HG02798 (cell line): ENCODE measurements around the gene URM1.
"Not testable (repeated sequence)": the region's sequence is repeated elsewhere in the genome, so short reads cannot be mapped to it uniquely, and the experiment has no call there.

ENCODE experiments used
- ATAC-seq: cut with Tn5 transposase; IDR thresholded peaks from one replicate; pipeline ENCODE4 v1.9.1; 2021; ENCODE audit warnings: mild to moderate bottlenecking; ENCODE audit not compliant: unreplicated experiment, poor library complexity

URM1 gene

DNA sequence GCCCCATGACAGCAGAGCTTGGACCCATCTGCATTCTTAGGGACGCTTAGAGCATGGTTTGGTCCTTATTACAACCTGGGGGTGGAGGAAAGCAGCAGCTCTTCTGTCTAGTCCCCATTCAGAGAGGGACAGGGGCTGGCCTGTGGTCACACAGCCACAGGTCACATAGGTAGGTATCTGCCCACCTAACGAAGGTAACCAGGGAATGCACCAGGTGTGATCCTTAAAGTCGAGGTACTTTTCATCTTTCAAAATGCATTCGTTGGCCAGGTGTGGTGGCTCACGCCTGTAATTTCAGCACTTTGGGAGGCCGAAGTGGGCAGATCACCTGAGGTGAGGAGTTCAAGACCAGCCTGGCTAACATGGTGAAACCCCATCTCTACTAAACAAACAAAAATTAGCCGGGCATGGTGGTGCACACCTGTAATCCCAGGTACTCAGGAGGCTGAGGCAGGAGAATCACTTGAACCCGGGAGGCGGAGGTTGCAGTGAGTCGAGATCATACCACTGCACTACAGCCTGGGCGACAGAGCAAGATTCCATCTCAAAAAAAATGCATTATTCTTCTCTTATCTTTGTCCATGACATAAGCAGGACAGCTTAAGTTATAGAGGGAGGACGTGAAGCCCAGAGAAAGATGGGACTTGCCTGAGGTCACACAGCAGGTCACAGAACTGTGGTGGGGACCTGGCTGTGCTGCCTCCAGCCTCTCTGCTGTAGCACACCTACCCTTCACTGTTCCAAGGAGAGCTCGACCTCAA is 51.0 kb downstream of the URM1 start:
- not testable (repeated sequence) for ATAC-seq

DNA sequence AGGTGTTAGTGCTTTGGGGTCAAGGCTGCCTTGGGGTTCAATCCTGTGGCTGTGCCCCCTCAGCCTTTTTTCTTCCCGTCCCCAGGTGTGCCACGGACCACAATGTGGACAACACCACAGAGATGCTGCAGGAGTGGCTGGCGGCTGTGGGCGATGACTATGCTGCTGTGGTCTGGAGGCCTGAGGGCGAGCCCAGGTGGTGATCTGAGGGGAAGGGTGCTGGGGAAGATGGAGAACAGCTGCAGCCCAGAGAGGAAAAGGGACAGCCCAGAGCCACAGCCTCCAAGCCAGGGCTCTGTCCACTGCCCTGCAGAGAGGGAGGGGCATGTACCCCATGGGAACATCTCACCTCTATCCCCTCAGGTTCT is 51.6 kb downstream of the URM1 start:
- no peak for ATAC-seq

DNA sequence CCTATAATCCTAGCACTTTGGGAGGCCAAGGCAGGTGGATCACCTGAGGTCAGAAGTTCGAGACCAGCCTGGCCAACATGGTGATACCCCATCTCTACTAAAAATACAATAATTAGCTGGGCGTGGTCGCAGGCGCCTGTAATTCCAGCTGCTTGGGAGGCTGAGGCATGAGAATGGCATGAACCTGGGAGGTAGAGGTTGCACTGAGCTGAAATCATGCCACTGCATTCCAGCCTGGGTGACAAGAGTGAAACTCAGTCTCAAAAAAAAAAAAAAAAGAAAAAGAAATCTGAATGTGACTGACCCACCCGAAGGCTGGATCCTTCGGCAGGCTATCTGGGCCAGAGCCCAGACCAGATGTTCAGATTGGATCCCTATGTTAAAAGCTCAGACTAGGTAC is 52.2 kb downstream of the URM1 start:
- ATAC-seq = not testable (repeated sequence)

DNA sequence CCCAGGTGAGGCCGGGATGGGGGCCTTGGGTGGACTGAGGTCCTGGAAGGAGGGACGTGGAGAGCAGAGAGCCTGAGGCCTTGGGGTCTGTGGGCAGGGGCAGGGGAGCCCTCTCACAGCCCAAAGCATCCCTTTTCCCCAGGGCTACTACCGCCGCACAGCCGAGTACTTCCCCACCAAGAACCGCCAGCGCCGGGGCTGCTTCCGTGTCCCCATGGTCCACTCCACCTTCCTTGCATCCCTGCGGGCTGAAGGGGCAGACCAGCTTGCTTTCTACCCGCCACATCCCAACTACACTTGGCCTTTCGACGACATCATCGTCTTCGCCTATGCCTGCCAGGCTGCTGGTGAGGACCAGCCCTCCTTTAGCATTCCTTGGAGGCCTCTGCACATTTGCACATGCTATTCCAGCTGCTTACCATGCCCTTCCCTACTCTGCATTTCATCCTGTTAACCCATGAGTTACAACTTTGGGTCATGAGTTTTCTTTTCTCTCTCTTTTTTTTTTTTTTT is 53.1 kb downstream of the URM1 start:
- no peak for ATAC-seq

DNA sequence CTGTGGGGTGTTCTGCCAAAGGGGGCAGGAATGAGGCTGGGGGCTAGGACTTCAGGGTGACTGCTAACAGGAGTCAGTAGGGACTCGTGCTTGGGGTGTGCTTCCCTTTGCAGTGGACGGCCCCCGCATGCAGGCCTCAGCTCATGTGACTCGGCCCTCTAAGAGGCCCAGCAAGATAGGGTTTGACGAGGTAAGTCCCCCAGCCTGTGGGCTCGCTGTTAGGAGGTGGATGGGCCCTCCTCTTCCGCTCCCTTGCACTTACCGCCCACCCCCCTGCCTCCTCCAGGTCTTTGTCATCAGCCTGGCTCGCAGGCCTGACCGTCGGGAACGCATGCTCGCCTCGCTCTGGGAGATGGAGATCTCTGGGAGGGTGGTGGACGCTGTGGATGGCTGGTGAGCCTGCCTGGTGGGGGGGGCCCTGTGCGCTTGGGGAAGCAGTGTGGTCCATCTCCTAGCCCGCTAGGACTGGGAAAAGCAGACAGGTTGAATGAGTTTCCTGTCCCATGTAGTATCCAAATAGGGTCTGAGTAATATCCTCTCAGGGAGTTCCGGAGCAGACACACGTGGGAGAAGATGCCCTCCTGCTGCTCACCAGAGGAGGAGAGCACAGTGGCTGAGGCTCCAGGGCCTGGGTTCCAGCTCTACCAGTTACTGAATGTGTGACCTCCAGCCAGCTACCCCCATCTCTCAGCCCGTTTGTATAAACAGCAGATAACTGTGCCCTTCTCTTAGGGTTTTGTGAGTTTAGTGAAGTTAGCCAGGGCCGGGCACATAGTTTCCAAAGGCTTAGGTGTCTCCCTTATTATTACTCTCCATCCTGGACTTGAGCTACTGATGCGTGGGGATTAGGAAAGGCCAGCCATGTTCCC is 57.7 kb downstream of the URM1 start:
- ATAC-seq = no peak

DNA sequence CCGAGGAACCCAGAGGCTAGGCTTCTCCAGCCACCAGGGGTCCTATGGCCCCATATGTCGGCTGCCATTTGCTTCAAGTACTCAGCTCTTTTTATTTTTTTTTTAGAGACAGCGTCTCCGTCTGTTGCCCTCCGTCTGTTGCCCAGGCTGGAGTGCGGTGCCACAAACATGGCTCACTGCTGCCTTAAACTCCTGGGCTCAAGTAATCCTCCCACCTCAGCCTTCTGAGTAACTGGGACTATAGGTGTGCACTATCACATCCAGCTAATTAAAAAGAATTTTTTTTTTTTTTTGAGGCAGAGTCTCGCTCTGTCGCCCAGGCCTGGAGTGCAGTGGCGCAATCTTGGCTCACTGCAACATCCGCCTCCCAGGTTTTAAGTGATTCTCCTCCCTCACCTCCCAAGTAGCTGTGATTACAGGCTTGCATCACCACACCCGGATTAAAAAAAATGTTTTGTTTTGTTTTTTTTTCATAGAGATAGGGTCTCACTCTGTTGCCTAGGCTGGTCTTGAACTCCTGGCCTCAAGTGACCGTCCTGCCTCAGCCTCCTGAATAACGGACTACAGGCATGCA is 58.4 kb downstream of the URM1 start:
- no peak for ATAC-seq

DNA sequence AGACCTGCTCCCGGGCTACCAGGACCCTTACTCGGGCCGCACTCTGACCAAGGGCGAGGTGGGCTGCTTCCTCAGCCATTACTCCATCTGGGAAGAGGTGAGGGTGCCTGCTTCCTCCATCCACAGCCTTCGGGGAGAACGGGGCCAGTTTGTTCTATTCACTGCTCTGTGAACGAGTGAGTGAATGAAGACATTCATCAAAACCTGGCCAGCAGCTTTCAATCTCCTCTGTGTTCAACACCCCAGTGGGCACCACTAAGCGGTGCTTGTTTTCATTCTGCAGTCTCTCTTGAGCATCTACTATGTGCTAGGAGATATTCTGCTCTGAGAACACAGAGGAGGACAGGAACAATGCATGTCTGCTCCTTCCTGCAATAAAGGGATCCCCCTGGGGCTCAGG is 60.0 kb downstream of the URM1 start:
- ATAC-seq = no peak

DNA sequence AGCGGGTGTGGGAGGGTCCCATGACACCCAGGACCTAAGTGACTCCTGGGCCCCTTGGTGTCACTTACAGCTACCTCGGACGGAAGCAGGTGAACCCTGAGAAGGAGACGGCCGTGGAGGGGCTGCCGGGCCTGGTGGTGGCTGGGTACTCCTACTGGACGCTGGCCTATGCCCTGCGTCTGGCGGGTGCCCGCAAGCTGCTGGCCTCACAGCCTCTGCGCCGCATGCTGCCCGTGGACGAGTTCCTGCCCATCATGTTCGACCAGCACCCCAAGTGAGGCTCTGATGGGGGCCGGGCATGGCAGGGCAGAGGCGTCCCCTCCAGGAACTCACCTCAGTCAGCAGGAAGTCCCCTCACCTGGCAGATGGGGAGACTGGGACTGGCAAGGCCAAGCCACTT is 63.2 kb downstream of the URM1 start:
- ATAC-seq = no peak

DNA sequence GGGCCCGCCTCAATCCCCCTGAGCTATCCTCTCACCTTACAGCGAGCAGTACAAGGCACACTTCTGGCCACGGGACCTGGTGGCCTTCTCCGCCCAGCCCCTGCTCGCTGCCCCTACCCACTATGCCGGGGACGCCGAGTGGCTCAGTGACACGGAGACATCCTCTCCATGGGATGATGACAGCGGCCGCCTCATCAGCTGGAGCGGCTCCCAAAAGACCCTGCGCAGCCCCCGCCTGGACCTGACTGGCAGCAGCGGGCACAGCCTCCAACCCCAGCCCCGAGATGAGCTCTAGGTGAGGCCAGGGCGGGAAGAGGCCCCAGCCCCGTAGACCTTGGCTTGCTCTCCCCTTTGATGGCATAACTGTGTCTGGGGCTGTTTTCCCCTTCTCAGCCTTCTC is 64.4 kb downstream of the URM1 start:
- no peak for ATAC-seq

DNA sequence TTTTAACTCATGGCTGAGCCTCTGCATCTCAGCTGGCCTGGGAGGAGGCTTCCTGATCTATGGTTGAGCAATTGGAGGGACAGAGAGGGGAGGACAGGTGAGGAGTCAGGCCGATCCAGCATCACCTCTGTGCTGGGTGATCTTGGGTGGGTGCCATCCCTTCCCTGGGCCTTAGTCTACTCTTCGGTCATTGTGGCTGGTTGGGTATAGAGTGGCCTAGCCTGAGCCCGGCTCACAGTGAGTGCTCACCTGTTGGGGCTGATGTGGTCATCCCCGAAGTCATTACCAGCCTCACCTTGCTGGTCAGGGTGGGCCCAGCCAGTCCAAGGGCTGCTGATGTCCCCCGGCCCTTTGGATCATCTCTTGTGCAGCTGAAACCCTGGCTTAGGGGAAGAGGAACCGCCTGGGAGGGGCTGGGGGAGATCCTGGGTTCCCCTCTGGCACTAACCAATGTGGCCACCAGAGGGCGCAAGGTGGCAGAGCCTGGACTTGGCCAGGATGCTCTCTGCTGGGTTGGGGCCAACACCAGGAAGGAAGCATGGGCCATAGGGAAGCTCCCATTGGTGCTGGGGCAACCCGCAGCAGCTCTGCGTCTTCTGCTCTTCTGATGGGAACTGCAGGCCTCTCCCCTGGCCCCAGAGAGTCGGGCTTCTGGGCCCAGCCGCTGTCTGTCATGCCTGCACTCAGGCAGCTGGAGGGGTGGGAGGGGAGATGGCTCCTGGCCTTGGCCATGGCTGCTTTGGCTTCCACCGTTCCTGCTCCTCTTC is 67.4 kb downstream of the URM1 start:
- ATAC-seq = peak; percentile 64

DNA sequence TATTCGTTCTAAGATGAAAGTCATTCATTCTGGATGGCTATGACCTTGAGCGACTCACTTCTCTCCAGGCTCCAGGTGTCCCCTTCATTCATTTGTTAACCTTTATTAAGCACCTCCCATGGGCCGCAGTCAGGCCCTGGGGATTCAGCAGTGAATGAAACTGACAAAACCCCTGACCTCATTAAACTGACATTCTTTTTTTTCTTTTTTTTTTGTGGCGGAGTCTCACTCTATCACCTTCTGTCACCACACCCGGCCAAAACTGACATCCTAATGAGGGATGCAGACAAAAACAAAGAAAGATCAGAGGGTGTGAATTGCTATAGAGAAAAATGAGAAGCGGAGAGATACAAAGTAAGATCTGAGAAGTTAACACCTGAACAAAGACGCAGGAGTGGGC is 68.1 kb downstream of the URM1 start:
- ATAC-seq = no peak
